ENCODE results near the gene TGFBR3. TPM values are rescaled to one million over a fixed set of nuclear protein-coding genes. Genes with fewer than 3 reads are reported as not detected.

Gene TGFBR3
- total and polyA plus RNA-seq, 2 of the 13 experiments (the other 11 are each of a cell fraction or from before 2014, with no cell fraction given) = 76.5 to 195 TPM

DNA sequence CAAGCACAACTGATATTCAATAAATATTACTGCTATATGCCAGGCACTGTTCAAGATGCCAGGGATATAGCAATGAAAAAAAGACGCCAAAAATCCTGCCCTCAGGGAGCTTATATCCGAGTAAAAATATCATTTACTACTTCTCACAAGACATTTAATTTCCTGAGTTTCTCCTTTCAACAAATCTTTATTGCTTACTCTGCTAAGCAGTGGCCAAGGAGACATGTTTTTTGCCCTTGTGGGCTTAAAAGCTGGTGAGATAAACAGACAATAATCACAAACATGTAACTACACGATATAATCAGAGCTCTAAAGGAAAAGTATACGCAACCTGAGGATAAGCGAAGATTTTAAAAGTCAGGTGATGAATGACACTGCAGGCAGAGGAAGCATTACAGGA lies 19.5 kb downstream of the TGFBR3 start:
- DNase-seq (ENCODE audit: low spot score) (no peak), FAIRE-seq (no peak), ATAC-seq (no peak)
- Histone ChIP-seq H3K79me2 (ENCODE audit: insufficient read depth, low read length) (peaks cover 97% of the 10 kb centered on the region), H3K27ac (ENCODE audit: extremely low read length, insufficient read depth, low read length) (no peak overlapping the region), H3K9me3 (ENCODE audit: low read length) (no peaks in the 10 kb centered on the region), H4K20me1 (ENCODE audit: insufficient read depth, low read length) (peaks cover 71% of the 10 kb centered on the region), H3K4me2 (ENCODE audit: low read depth, low read length) (no peak overlapping the region), H3K27me3 (ENCODE audit: control insufficient read depth in 1 of 2, insufficient read depth in 2 of 2, low read length in 2 of 2) (no peaks in the 10 kb centered on the region), H3K36me3 (replicated peaks in 1 of 2; ENCODE audit: control insufficient read depth in 1 of 2, insufficient read depth in 2 of 2, low read length in 2 of 2) (peaks cover 3 to 11% of the 10 kb centered on the region in 2 experiments; a peak in 4 of 5 replicates), H2AFZ (ENCODE audit: low read length) (no peak overlapping the region), H3K9ac (ENCODE audit: insufficient read depth, low read depth, low read length) (no peak overlapping the region), H3K4me1 (ENCODE audit: insufficient read depth, low read length) (peaks cover 87% of the 10 kb centered on the region), H3K4me3 (replicated peaks in 1 of 3; ENCODE audit: insufficient read depth in 1 of 3, low read depth in 2 of 3, low read length in 3 of 3) (no peak overlapping the region)
- WGBS (ENCODE audit: low lambda C conversion rate) = 92% methylated on average over 5 of the region's 5 CpGs
- no TSS peak for BruUV-seq (replicated peaks)
- TF ChIP-seq HNRNPL (IDR thresholded peaks at IDR 0.05; ENCODE audit: low read depth, low read length) = no peak
- TF ChIP-seq, protein P1, sequence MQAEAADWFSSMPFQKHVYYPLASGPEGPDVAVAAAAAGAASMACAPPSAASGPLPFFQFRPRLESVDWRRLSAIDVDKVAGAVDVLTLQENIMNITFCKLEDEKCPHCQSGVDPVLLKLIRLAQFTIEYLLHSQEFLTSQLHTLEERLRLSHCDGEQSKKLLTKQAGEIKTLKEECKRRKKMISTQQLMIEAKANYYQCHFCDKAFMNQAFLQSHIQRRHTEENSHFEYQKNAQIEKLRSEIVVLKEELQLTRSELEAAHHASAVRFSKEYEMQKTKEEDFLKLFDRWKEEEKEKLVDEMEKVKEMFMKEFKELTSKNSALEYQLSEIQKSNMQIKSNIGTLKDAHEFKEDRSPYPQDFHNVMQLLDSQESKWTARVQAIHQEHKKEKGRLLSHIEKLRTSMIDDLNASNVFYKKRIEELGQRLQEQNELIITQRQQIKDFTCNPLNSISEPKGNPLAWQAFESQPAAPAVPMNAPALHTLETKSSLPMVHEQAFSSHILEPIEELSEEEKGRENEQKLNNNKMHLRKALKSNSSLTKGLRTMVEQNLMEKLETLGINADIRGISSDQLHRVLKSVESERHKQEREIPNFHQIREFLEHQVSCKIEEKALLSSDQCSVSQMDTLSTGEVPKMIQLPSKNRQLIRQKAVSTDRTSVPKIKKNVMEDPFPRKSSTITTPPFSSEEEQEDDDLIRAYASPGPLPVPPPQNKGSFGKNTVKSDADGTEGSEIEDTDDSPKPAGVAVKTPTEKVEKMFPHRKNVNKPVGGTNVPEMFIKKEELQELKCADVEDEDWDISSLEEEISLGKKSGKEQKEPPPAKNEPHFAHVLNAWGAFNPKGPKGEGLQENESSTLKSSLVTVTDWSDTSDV (CRISPR knock-in tag; IDR thresholded peaks at IDR 0.05) = no peak
- TF ChIP-seq, protein P2, sequence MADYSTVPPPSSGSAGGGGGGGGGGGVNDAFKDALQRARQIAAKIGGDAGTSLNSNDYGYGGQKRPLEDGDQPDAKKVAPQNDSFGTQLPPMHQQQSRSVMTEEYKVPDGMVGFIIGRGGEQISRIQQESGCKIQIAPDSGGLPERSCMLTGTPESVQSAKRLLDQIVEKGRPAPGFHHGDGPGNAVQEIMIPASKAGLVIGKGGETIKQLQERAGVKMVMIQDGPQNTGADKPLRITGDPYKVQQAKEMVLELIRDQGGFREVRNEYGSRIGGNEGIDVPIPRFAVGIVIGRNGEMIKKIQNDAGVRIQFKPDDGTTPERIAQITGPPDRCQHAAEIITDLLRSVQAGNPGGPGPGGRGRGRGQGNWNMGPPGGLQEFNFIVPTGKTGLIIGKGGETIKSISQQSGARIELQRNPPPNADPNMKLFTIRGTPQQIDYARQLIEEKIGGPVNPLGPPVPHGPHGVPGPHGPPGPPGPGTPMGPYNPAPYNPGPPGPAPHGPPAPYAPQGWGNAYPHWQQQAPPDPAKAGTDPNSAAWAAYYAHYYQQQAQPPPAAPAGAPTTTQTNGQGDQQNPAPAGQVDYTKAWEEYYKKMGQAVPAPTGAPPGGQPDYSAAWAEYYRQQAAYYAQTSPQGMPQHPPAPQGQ (CRISPR knock-in tag; IDR thresholded peaks at IDR 0.05; ENCODE audit: borderline replicate concordance) = no peak
- no peak for TF ChIP-seq NCOA2 (CRISPR knock-in tag; IDR thresholded peaks at IDR 0.05)
- TF ChIP-seq, protein P3, sequence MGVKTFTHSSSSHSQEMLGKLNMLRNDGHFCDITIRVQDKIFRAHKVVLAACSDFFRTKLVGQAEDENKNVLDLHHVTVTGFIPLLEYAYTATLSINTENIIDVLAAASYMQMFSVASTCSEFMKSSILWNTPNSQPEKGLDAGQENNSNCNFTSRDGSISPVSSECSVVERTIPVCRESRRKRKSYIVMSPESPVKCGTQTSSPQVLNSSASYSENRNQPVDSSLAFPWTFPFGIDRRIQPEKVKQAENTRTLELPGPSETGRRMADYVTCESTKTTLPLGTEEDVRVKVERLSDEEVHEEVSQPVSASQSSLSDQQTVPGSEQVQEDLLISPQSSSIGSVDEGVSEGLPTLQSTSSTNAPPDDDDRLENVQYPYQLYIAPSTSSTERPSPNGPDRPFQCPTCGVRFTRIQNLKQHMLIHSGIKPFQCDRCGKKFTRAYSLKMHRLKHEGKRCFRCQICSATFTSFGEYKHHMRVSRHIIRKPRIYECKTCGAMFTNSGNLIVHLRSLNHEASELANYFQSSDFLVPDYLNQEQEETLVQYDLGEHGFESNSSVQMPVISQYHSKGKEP (CRISPR knock-in tag; IDR thresholded peaks at IDR 0.05) = no peak
- TF ChIP-seq MAFF (IDR thresholded peaks at IDR 0.05; ENCODE audit: low read depth, low read length) = no peak
- TF ChIP-seq JUN (CRISPR knock-in tag; IDR thresholded peaks at IDR 0.05) = no peak
- ChIA-PET CTCF (ENCODE audit: low intra/inter-chr PET ratio, low total read pairs) (no interaction called here), POLR2A (interaction anchor here (1.2 kb wide), 1 partner anchor 15 kb away, joined by 3 read pairs; no protein-coding TSS in a partner anchor)
- intact Hi-C loops (cut with micrococcal nuclease; ENCODE audit: unreplicated experiment) = no loop called here
- in situ Hi-C loops (cut with HindIII; ENCODE audit: extremely low pct_ligation_motif_present, low pct_unique_long_range_greater_than_20kb) = no loop called here
